RWPE2 (cell line): ENCODE results near the gene ADCY3.

Source experiments
- ATAC-seq: fragments of 200-7000 bp; cut with Tn5 transposase; 3 replicates; pipeline ENCODE4 v1.9.1; 2021; ENCODE audit warnings: low read depth
- DNase-seq: peaks from one replicate; pipeline ENCODE4 v3.0.0-alpha.2; 2020; ENCODE audit warnings: low spot score
- H3K27ac ChIP-seq: fragments of 450-650 bp; 2 replicates; pipeline ENCODE4 v1.5.1; 2017; ENCODE audit warnings: mild to moderate bottlenecking; ENCODE audit not compliant: poor library complexity, severe bottlenecking
- H3K27me3 ChIP-seq: fragments of 250-450 bp; sonication (Bioruptor Pico); 2 replicates; pipeline ENCODE4 v1.5.1; 2021; ENCODE audit warnings: mild to moderate bottlenecking, moderate library complexity; ENCODE audit not compliant: insufficient read depth, poor library complexity, severe bottlenecking
- H3K36me3 ChIP-seq: fragments of 250-450 bp; sonication (Bioruptor Pico); 2 replicates; pipeline ENCODE4 v1.5.1; 2020; ENCODE audit warnings: low read depth, mild to moderate bottlenecking, moderate library complexity
- H3K4me1 ChIP-seq: fragments of 250-450 bp; sonication (Bioruptor Pico); 2 replicates; pipeline ENCODE4 v1.5.1; 2021; ENCODE audit warnings: mild to moderate bottlenecking, moderate library complexity; ENCODE audit not compliant: insufficient read depth, poor library complexity, severe bottlenecking
- H3K4me3 ChIP-seq: fragments of 250-450 bp; sonication (Bioruptor Pico); 2 replicates; pipeline ENCODE4 v1.5.1; 2021; ENCODE audit warnings: mild to moderate bottlenecking, moderate library complexity; ENCODE audit not compliant: severe bottlenecking
- H3K9me3 ChIP-seq: fragments of 250-450 bp; sonication (Bioruptor Pico); 2 replicates; pipeline ENCODE4 v1.5.1; 2021; ENCODE audit warnings: mild to moderate bottlenecking, moderate library complexity; ENCODE audit not compliant: severe bottlenecking
- TF ChIP-seq, protein P1 (sequence below): fragments of 450-650 bp; IDR thresholded peaks from one replicate; pipeline ENCODE4 v1.5.1; 2017; ENCODE audit warnings: mild to moderate bottlenecking, moderate library complexity; ENCODE audit not compliant: poor library complexity, severe bottlenecking

ADCY3 gene

DNA sequence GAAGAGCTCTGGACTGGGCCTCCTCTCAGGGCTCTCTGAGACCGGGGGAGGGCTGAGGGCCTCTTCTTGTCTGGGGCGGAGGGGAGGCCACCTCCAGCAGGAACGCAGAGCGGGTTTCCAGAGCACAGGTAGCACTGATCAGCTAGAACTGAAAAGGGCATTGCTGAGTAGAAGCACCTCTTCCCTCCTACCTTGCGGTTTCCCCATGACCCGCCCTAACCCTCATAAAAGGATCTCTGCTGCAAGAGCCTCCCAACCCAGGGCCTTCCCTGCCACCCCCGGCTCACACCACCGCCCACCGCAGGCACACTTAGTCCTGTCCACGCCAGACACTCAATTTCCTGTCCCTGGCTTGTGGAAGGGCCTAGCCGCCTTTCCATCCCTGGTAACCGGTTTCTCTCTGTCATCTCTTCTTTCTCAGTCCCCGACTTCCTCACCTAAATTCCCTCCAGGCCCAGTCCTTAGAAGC, 966 bp downstream of the ADCY3 start:
- Histone ChIP-seq H3K9me3 (no peaks in the 10 kb centered on the region), H3K27ac (peak overlapping the region; percentile 74), H3K36me3 (peaks cover 27% of the 10 kb centered on the region), H3K4me1 (no peaks in the 10 kb centered on the region), H3K27me3 (no peaks in the 10 kb centered on the region), H3K4me3 (peak overlapping the region; percentile 96)
- no peak for DNase-seq
- peak; percentile 71 for ATAC-seq
- TF ChIP-seq, protein P1, sequence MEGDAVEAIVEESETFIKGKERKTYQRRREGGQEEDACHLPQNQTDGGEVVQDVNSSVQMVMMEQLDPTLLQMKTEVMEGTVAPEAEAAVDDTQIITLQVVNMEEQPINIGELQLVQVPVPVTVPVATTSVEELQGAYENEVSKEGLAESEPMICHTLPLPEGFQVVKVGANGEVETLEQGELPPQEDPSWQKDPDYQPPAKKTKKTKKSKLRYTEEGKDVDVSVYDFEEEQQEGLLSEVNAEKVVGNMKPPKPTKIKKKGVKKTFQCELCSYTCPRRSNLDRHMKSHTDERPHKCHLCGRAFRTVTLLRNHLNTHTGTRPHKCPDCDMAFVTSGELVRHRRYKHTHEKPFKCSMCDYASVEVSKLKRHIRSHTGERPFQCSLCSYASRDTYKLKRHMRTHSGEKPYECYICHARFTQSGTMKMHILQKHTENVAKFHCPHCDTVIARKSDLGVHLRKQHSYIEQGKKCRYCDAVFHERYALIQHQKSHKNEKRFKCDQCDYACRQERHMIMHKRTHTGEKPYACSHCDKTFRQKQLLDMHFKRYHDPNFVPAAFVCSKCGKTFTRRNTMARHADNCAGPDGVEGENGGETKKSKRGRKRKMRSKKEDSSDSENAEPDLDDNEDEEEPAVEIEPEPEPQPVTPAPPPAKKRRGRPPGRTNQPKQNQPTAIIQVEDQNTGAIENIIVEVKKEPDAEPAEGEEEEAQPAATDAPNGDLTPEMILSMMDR = no peak

DNA sequence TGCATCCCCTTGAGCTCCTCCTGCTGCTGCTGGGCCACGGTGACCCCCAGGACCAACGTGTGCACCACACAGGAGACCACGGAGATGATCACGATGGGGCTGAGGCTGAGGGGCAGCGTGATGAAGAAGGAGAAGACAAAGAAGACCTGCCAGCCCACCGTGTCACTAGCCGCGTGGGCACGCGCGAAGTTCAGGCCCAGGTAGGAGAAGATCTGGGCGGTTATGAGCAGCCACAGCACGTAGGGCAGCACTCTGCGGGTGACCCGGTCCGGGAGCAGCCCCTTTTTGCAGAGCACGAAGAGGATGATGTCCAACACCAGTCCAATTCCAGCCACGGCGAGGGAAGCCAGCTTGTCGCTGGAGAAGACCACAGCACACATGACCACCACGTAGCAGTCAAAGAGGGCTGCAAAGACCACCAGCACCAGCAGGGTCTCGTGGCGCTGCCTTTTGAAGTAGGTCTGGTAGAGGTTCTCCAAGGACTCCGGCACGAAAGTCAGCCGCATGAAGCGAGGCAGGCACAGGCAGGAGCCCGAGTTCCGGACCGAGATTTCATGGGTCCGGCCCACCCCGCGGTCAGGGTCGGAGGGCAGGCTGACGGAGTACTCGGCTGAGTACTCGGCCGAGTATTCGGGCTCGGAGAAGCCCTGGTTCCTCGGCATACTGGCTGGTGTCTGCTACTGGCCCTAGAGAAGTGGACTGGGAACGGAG, 1.6 kb downstream of the ADCY3 start:
- Histone ChIP-seq H3K27me3 (no peaks in the 10 kb centered on the region), H3K4me1 (no peaks in the 10 kb centered on the region), H3K27ac (peak overlapping the region; percentile 74)

DNA sequence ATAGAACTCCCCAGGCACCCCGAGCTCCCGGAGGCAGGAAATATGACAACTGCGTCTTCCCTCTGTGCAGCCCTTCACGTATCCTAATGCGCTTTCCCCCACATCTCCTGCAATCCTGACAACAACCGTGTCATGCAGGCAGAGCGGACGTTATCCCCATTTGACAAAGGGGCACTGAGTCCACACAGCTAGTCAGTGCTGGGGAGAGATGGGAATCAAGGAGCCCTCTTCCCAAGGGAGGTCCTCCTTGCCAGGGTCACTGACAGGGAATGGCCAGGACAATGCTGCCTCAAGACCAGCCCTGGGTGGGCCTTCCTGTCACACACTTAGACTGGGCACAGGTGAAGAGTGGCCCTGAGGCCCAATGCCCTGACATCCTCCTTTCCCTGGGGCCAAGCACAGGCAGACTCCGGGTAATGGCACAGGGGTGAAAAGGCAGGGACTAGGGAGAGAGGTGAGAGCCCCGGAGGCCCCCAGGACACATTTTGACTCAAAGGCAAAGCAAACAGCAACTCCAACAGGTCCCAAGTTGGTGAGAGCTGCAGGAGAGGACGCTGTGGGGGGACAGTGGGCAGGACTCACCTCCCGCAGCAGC, 2.2 kb downstream of the ADCY3 start:
- no peaks in the 10 kb centered on the region for H3K9me3 ChIP-seq
- no peak overlapping the region for H3K27ac ChIP-seq
- TF ChIP-seq, protein P1 = no peak
- H3K36me3 ChIP-seq = peaks cover 27% of the 10 kb centered on the region
- DNase-seq (no peak), ATAC-seq (no peak)
- no peaks in the 10 kb centered on the region for H3K4me1 ChIP-seq
- H3K4me3 ChIP-seq = no peak overlapping the region
- no peaks in the 10 kb centered on the region for H3K27me3 ChIP-seq

More for the DNA sequence above, 1.6 kb downstream of the ADCY3 start:
- Histone ChIP-seq H3K36me3 (peaks cover 27% of the 10 kb centered on the region), H3K4me3 (peak overlapping the region; percentile 96), H3K9me3 (no peaks in the 10 kb centered on the region)
- no peak for ATAC-seq
- DNase-seq = no peak
- TF ChIP-seq, protein P1 = no peak

DNA sequence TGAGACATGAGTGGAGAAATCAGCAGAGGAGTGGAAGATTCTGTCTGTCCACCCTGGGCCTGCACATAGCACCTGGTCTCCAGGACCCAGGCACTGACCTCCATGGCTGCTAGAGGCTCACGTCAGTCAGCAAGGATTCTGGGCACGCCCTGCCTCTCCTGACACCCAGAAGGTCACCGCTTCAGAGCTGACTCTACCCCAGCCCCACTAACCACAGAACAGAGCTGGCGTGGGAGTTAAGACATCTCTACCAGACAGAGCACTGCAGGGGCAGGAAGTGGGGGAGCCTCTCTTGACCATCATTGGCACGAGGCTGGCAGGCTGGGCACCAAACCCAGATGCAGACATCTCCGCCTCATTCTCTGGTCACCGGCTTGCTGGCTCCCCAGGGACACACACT, 3.0 kb downstream of the ADCY3 start:
- no peak for ATAC-seq
- no peak overlapping the region for H3K27ac ChIP-seq
- TF ChIP-seq, protein P1 = no peak
- no peak overlapping the region for H3K4me3 ChIP-seq
- peaks cover 31% of the 10 kb centered on the region for H3K36me3 ChIP-seq
- H3K27me3 ChIP-seq = no peaks in the 10 kb centered on the region
- H3K4me1 ChIP-seq = no peaks in the 10 kb centered on the region
- no peaks in the 10 kb centered on the region for H3K9me3 ChIP-seq
- DNase-seq = no peak

DNA sequence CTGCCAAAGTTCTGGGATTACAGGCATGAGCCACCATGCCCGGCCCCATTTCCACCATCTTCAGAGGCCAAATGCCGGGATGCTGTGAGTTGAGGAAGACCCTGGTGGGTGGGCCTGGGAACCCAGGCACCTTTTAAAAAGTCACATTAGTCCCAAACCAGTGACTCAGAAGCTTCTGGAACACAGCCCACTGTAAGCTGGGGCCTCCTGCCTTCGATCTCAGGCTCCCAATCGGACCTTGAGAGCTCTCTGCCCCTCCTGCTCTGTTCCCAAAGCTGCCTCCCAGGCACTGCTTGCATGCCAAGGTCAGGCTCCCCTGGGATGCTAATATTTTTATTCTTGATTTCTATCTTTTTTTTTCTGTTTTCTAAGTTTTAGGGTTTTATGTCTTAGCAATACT, 4.2 kb downstream of the ADCY3 start:
- TF ChIP-seq, protein P1 = no peak
- Histone ChIP-seq H3K27me3 (no peaks in the 10 kb centered on the region), H3K9me3 (no peaks in the 10 kb centered on the region), H3K27ac (no peak overlapping the region), H3K36me3 (peaks cover 36% of the 10 kb centered on the region), H3K4me1 (no peaks in the 10 kb centered on the region), H3K4me3 (no peak overlapping the region)
- ATAC-seq (no peak), DNase-seq (no peak)
